Amygdala (tissue), 56 donors: ENCODE results near the gene KCNMA1.

Experiments used
- DNase-seq, 56 donors: peaks; one replicate each; lab custom pipeline; 2025; lab: John Stamatoyannopoulos, UW

The KCNMA1 gene

GRCh38 chr10:77212632-77213031 lies 425.0 kb downstream of the KCNMA1 start:
- DNase-seq, result no peak

GRCh38 chr10:77210645-77211044 lies 427.0 kb downstream of the KCNMA1 start:
- no peak for DNase-seq

- no peak for DNase-seq
These were observed 428.8 kb downstream of the KCNMA1 start for GRCh38 chr10:77208684-77209256.

- DNase-seq, result no peak
These were observed 429.8 kb downstream of the KCNMA1 start for GRCh38 chr10:77207828-77208185.

- no peak for DNase-seq
These were observed 430.3 kb downstream of the KCNMA1 start for GRCh38 chr10:77207182-77207827.

GRCh38 chr10:77205135-77205534 lies 432.5 kb downstream of the KCNMA1 start:
- no peak for DNase-seq

GRCh38 chr10:77204171-77204570 lies 433.4 kb downstream of the KCNMA1 start:
- no peak for DNase-seq

- DNase-seq, result no peak
These were observed 434.8 kb downstream of the KCNMA1 start for GRCh38 chr10:77202857-77203256.

- DNase-seq, result no peak
These were observed 436.2 kb downstream of the KCNMA1 start for GRCh38 chr10:77201135-77202106.

GRCh38 chr10:77197544-77197943 lies 440.1 kb downstream of the KCNMA1 start:
- no peak for DNase-seq

GRCh38 chr10:77196614-77197013 lies 441.0 kb downstream of the KCNMA1 start:
- DNase-seq, result no peak

- DNase-seq, result no peak
These were observed 442.5 kb downstream of the KCNMA1 start for GRCh38 chr10:77195101-77195500.

- DNase-seq, result no peak
These were observed 444.6 kb downstream of the KCNMA1 start for GRCh38 chr10:77193001-77193400.

- DNase-seq, result no peak
These were observed 445.2 kb downstream of the KCNMA1 start for GRCh38 chr10:77192402-77192801.

GRCh38 chr10:77191324-77192049 lies 446.1 kb downstream of the KCNMA1 start:
- DNase-seq, result no peak

GRCh38 chr10:77190291-77190690 lies 447.3 kb downstream of the KCNMA1 start:
- no peak for DNase-seq

GRCh38 chr10:77189520-77189919 lies 448.1 kb downstream of the KCNMA1 start:
- no peak for DNase-seq

- DNase-seq, result peak in 1 of 56 donors; percentile 5
These were observed 448.5 kb downstream of the KCNMA1 start for GRCh38 chr10:77189075-77189474.

GRCh38 chr10:77188521-77188920 lies 449.1 kb downstream of the KCNMA1 start:
- no peak for DNase-seq

GRCh38 chr10:77188000-77188395 lies 449.6 kb downstream of the KCNMA1 start:
- no peak for DNase-seq
